ENCODE data around the gene ARHGAP26.

ARHGAP26 gene

GRCh38 chr5:143029293-143029692 lies 259.1 kb downstream of the ARHGAP26 start:
- no peak for TF ChIP-seq CTCF (IDR thresholded peaks at IDR 0.05; ENCODE audit: low read depth, low read length, missing control alignments)
- DNase-seq (ENCODE audit: low read depth), result no peak
- H3K4me3 ChIP-seq (ENCODE audit: low read depth, low read length), result no peak overlapping the region

- H3K4me3 ChIP-seq (ENCODE audit: low read depth, low read length), result no peak overlapping the region
- no peak for DNase-seq (ENCODE audit: low read depth)
- no peak for TF ChIP-seq CTCF (IDR thresholded peaks at IDR 0.05; ENCODE audit: low read depth, low read length, missing control alignments)
These were observed 260.2 kb downstream of the ARHGAP26 start for GRCh38 chr5:143030349-143030748.

GRCh38 chr5:143031781-143032580 lies 261.8 kb downstream of the ARHGAP26 start:
- no peak overlapping the region for H3K4me3 ChIP-seq (ENCODE audit: low read depth, low read length)
- DNase-seq (ENCODE audit: low read depth), result no peak
- TF ChIP-seq CTCF (IDR thresholded peaks at IDR 0.05; ENCODE audit: low read depth, low read length, missing control alignments), result no peak

DNA sequence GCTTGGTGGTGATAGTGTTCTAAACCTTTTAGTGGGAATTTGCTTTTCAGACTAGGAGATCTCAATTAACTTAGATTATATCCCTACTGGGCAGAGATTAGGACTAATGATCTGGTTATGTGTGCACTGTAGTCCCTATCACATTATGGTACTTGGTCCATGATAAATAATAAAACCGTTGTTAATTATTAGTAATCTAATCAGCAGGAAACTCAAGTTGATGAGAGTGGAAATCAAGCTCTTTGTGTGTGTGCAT lies 262.3 kb downstream of the ARHGAP26 start:
- no peak overlapping the region for H3K4me3 ChIP-seq (ENCODE audit: low read depth, low read length)
- DNase-seq (ENCODE audit: low read depth), result no peak
- TF ChIP-seq CTCF (IDR thresholded peaks at IDR 0.05; ENCODE audit: low read depth, low read length, missing control alignments), result no peak

DNA sequence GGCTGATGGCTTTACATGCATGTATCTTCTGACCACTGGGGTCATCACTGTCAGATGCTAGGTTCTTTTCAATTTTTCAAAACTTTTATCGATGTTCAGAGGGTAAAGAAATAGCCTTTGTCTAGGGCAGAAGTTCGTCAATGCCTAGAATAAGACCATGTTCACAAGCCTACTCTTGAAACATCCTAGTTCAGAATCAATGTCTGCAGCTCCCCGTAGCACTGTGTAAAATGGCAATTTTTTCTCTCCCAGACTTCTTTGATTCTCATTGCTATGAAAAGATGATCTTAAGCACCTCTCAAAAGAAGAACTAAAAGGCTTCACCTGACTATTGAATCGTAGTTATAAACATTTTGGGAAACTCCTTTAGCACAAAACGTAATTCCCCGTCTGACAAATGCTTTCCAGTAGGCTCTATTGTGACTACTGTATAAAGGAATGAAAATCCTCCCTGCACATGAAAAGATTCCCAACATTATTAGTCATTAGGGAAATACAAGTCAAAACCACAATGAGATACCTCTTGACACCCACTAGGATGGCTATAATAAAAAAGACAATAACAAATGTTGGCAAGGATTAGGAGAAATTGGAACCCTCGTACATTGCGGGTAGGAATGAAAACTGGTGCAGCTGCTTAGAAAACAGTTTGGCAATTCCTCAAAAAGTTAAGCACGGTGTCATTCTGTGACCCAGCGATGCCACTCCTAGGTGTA lies 263.5 kb downstream of the ARHGAP26 start:
- no peak overlapping the region for H3K4me3 ChIP-seq (ENCODE audit: low read depth, low read length)
- no peak for DNase-seq (ENCODE audit: low read depth)
- TF ChIP-seq CTCF (IDR thresholded peaks at IDR 0.05; ENCODE audit: low read depth, low read length, missing control alignments), result no peak

- no peak overlapping the region for H3K4me3 ChIP-seq (ENCODE audit: low read depth, low read length)
- no peak for TF ChIP-seq CTCF (IDR thresholded peaks at IDR 0.05; ENCODE audit: low read depth, low read length, missing control alignments)
- DNase-seq (ENCODE audit: low read depth), result no peak
These were observed 266.2 kb downstream of the ARHGAP26 start for GRCh38 chr5:143036146-143036927.
